H7 (cell line): ENCODE results near the gene LEAP2. TPM values are rescaled to one million over a fixed set of nuclear protein-coding genes. Genes with fewer than 3 reads are reported as not detected.

ENCODE experiments used
- DNase-seq: peaks from one replicate; pipeline ENCODE4 v3.0.0; 2012
- H3K27me3 ChIP-seq: 2 replicates; pipeline ENCODE4 v1.6.0; 2011; ENCODE audit warnings: mild to moderate bottlenecking, low read length; ENCODE audit not compliant: control insufficient read depth, insufficient read depth
- H3K36me3 ChIP-seq: replicated peaks from 2 replicates; pipeline ENCODE4 v1.5.1; 2011; ENCODE audit warnings: low read length; ENCODE audit not compliant: control insufficient read depth, insufficient read depth
- H3K4me3 ChIP-seq: 2 replicates; pipeline ENCODE4 v1.5.1; 2011; ENCODE audit warnings: low read depth, mild to moderate bottlenecking, control low read depth, low read length, moderate library complexity; ENCODE audit not compliant: insufficient read depth
- total RNA-seq: library from RNA; depleted of rRNA; stranded (reverse); fragments of >200 nt; shearing (Covaris generic); gene quantifications from 2 replicates; pipeline ENCODE4 v1.2.3, GENCODE V29; 2014; rRNA removed

LEAP2 gene
- total RNA-seq, 1 experiment from 2014 or later = 0.94 TPM

- peaks cover 2% of the 10 kb centered on the region for H3K36me3 ChIP-seq
- DNase-seq = no peak
- no peaks in the 10 kb centered on the region for H3K27me3 ChIP-seq
- no peak overlapping the region for H3K4me3 ChIP-seq
These were observed 42.6 kb downstream of the LEAP2 start for GRCh38 chr5:132916086-132916485.

Other genes with a start within 250 kb of the LEAP2 start
- gene IL13, start 215.5 kb upstream of the LEAP2 start, total RNA-seq = not detected in 2 replicates
- gene IL4, start 199.7 kb upstream of the LEAP2 start, total RNA-seq = not detected in 2 replicates
- 2.7 and 3.2 TPM in 2 replicates for gene KIF3A, start 136.1 kb upstream of the LEAP2 start, total RNA-seq
- 0.07 and 0.18 TPM in 2 replicates for gene CCNI2, start 126.2 kb upstream of the LEAP2 start, total RNA-seq
- gene SEPTIN8, start 96.4 kb upstream of the LEAP2 start, total RNA-seq = 10.5 and 12.4 TPM in 2 replicates
- 0.21 TPM in 1 of 2 replicates, not detected in the other for gene SOWAHA, start 60.4 kb upstream of the LEAP2 start, total RNA-seq
- gene SHROOM1, start 43.0 kb upstream of the LEAP2 start, total RNA-seq = 1.3 and 4.0 TPM in 2 replicates
- gene GDF9, start 7.2 kb upstream of the LEAP2 start, total RNA-seq = 0.22 and 0.24 TPM in 2 replicates
- gene UQCRQ, start 7.0 kb upstream of the LEAP2 start, total RNA-seq = 129 and 137 TPM in 2 replicates
- 25.1 and 40.9 TPM in 2 replicates for gene AFF4, start 90.0 kb downstream of the LEAP2 start, total RNA-seq
- gene ZCCHC10, start 152.9 kb downstream of the LEAP2 start, total RNA-seq = 22.3 and 24.0 TPM in 2 replicates
- 187 and 225 TPM in 2 replicates for gene HSPA4, start 178.3 kb downstream of the LEAP2 start, total RNA-seq